Endothelial cell of umbilical vein (primary cell): ENCODE measurements around the gene SVEP1. TPM values are rescaled to one million over a fixed set of nuclear protein-coding genes. Genes with fewer than 3 reads are reported as not detected.

Source experiments
- BruUV-seq: library from RNA; stranded (reverse); fragments of 400-500 nt; replicated peaks from 2 replicates; lab custom pipeline; 2021; lab: Mats Ljungman, UMichigan
- CTCF ChIA-PET: fragments of 300-600, 350-600 bp; sonication (Branson Sonifier 250); formaldehyde crosslinking; loops from one replicate; lab custom pipeline; 2021; ENCODE audit warnings: antibody characterized with exemption, inconsistent platforms; lab: Charles Lee
- POLR2A ChIA-PET: fragments of 300-600, 350-600 bp; sonication (Branson Sonifier 250); formaldehyde crosslinking; loops from one replicate; lab custom pipeline; 2021; ENCODE audit warnings: antibody characterized with exemption, inconsistent platforms; lab: Charles Lee
- DNase-seq: peaks from one replicate; pipeline ENCODE4 v3.0.0-alpha.2; 2011; ENCODE audit warnings: low read depth, low spot score
- FAIRE-seq: peaks from 2 replicates; lab custom pipeline; 2011; peaks lifted over from hg19 to GRCh38; lab: Jason Lieb, UNC
- H2AFZ ChIP-seq: 2 replicates; pipeline ENCODE4 v1.6.0; 2012; ENCODE audit warnings: low read depth, low read length, control low read depth, inconsistent platforms
- H3K27ac ChIP-seq: 2 replicates; pipeline ENCODE4 v1.5.1; 2011; ENCODE audit warnings: low read depth, mild to moderate bottlenecking, control low read depth, low read length, moderate library complexity; ENCODE audit not compliant: insufficient read depth
- H3K27me3 ChIP-seq, 2 experiments: 2 replicates each; pipeline versions ENCODE4 v1.6.0 to v1.6.1; 2011; ENCODE audit warnings: low read length in 2 of 2, mixed read lengths in 1 of 2; ENCODE audit not compliant: control insufficient read depth in 2 of 2, insufficient read depth in 2 of 2
- H3K36me3 ChIP-seq, 2 experiments: 2 replicates in 1 of 2; 3 replicates in 1 of 2; pipeline ENCODE4 v1.5.1; 2011; ENCODE audit warnings: low read length in 2 of 2, mild to moderate bottlenecking in 1 of 2, moderate library complexity in 1 of 2; ENCODE audit not compliant: control insufficient read depth in 2 of 2, insufficient read depth in 2 of 2; ENCODE audit errors: extremely low read depth in 1 of 2
- H3K4me1 ChIP-seq: 3 replicates; pipeline ENCODE4 v1.5.1; 2011; ENCODE audit warnings: mild to moderate bottlenecking, low read length; ENCODE audit not compliant: control insufficient read depth, insufficient read depth; ENCODE audit errors: extremely low read depth
- H3K4me2 ChIP-seq: 2 replicates; pipeline ENCODE4 v1.6.1; 2011; ENCODE audit warnings: low read length, control low read depth, mixed read lengths; ENCODE audit not compliant: insufficient read depth
- H3K4me3 ChIP-seq, 3 experiments: fragments of 200-600 bp in 1 of 3; sonication (generic), shearing (Covaris generic) in 1 of 3; replicated peaks in 1 of 3; 2 replicates each; pipeline ENCODE4 v1.5.1; 2011 to 2016; ENCODE audit warnings: control low read depth in 3 of 3, low read length in 3 of 3, mild to moderate bottlenecking in 2 of 3, inconsistent platforms in 1 of 3, low read depth in 1 of 3, moderate library complexity in 1 of 3; ENCODE audit not compliant: insufficient read depth in 1 of 3
- H3K79me2 ChIP-seq: 2 replicates; pipeline ENCODE4 v1.6.0; 2012; ENCODE audit warnings: low read length, inconsistent platforms; ENCODE audit not compliant: control insufficient read depth, insufficient read depth
- H3K9ac ChIP-seq: replicated peaks from 2 replicates; pipeline ENCODE3; 2011; ENCODE audit warnings: low read length, control low read depth; ENCODE audit not compliant: insufficient read depth; ENCODE audit errors: extremely low read depth
- H3K9me1 ChIP-seq: replicated peaks from 3 replicates; pipeline ENCODE4 v1.6.0; 2011; ENCODE audit warnings: mild to moderate bottlenecking, low read length; ENCODE audit not compliant: control insufficient read depth, insufficient read depth; ENCODE audit errors: extremely low read depth
- H3K9me3 ChIP-seq: replicated peaks from 2 replicates; pipeline ENCODE4 v1.5.1; 2012; ENCODE audit warnings: low read length, inconsistent platforms; ENCODE audit not compliant: control insufficient read depth, insufficient read depth
- H4K20me1 ChIP-seq: replicated peaks from 2 replicates; pipeline ENCODE3; 2011; ENCODE audit warnings: mild to moderate bottlenecking, low read length; ENCODE audit not compliant: control insufficient read depth, insufficient read depth; ENCODE audit errors: extremely low read depth
- CTCF ChIP-seq, 2 donors: IDR thresholded peaks; 1 replicate in 1 of 2; 2 replicates in 1 of 2; pipeline ENCODE4 v1.5.1; 2011; ENCODE audit warnings: low read length in 2 of 2, mild to moderate bottlenecking in 2 of 2, moderate library complexity in 2 of 2, control low read depth in 1 of 2, inconsistent platforms in 1 of 2, low read depth in 1 of 2; ENCODE audit not compliant: insufficient read depth in 1 of 2; ENCODE audit errors: extremely low read depth in 1 of 2
- FOS ChIP-seq: IDR thresholded peaks from 2 replicates; pipeline ENCODE4 v1.6.1; 2011; ENCODE audit warnings: mild to moderate bottlenecking, low read length, moderate library complexity, borderline replicate concordance; ENCODE audit not compliant: insufficient read depth
- GATA2 ChIP-seq: IDR thresholded peaks from 2 replicates; pipeline ENCODE4 v1.7.0; 2011; ENCODE audit warnings: low read depth, mild to moderate bottlenecking, moderate library complexity, mixed read lengths, low read length; ENCODE audit not compliant: insufficient read length, insufficient read depth
- JUN ChIP-seq: IDR thresholded peaks from 2 replicates; pipeline ENCODE4 v1.6.1; 2011; ENCODE audit warnings: borderline replicate concordance, low read depth; ENCODE audit not compliant: insufficient read length, insufficient read depth
- MYC ChIP-seq: IDR thresholded peaks from one replicate; pipeline ENCODE4 v1.6.1; 2011; ENCODE audit warnings: mild to moderate bottlenecking, low read depth, low read length
- POLR2A ChIP-seq: IDR thresholded peaks from 2 replicates; pipeline ENCODE4 v1.6.1; 2012; ENCODE audit warnings: low read depth, mild to moderate bottlenecking, control low read depth, low read length
- POLR2AphosphoS5 ChIP-seq: IDR thresholded peaks from 2 replicates; pipeline ENCODE4 v1.6.1; 2012; ENCODE audit warnings: low read depth, mild to moderate bottlenecking, control low read depth, low read length, moderate library complexity; ENCODE audit not compliant: insufficient read depth
- dilution Hi-C: fragments of 300-500 bp; cut with MboI; formaldehyde crosslinking; loops from one replicate; pipeline ENCODE4 v1.15.0; 2019; ENCODE audit warnings: low sequenced_read_pairs; ENCODE audit not compliant: extremely low pct_ligation_motif_present
- intact Hi-C: fragments of 100-400 bp; cut with micrococcal nuclease; formaldehyde crosslinking; loops from one replicate; pipeline ENCODE4 v1.10.0; 2022
- polyA plus RNA-seq, 4 experiments: library from polyadenylated mRNA; depleted of rRNA in 3 of 4; stranded (reverse) in 3 of 4; unstranded in 1 of 4; fragments of >200 nt; gene quantifications; 2 replicates each; pipeline versions ENCODE4 v1.2.1 to v1.2.3, GENCODE V29; 2011 to 2012; ENCODE audit warnings: missing spikeins in 1 of 4
- total RNA-seq: library from RNA; stranded (reverse); gene quantifications from 2 replicates; pipeline ENCODE4 v1.2.3, GENCODE V29; 2021

Gene SVEP1
- total and polyA plus RNA-seq, 2 donors (not counting 3 experiments of a cell fraction or from before 2014, with no cell fraction given), result 0.04 to 0.29 TPM

GRCh38 chr9:110559869-110560268, 19.7 kb downstream of the SVEP1 start:
- Histone ChIP-seq H3K9me3 (no peaks in the 10 kb centered on the region), H4K20me1 (no peaks in the 10 kb centered on the region), H3K79me2 (no peaks in the 10 kb centered on the region), H3K4me2 (no peak overlapping the region), H3K4me1 (peaks cover 15% of the 10 kb centered on the region), H3K27me3 (no peaks in the 10 kb centered on the region), H3K36me3 (no peaks in the 10 kb centered on the region), H3K9ac (no peak overlapping the region), H3K9me1 (no peaks in the 10 kb centered on the region), H3K4me3 (no peak overlapping the region), H3K27ac (no peak overlapping the region), H2AFZ (no peak overlapping the region)
- DNase-seq (no peak), FAIRE-seq (no peak)
- TF ChIP-seq FOS (no peak), CTCF (IDR thresholded peaks at IDR 0.05; ENCODE audit: extremely low read depth in 1 of 2, insufficient read depth in 1 of 2, low read depth in 1 of 2, low read length in 2 of 2) (no peak), POLR2A (no peak), MYC (no peak)
- dilution Hi-C loops (no loop called here), intact Hi-C loops (no loop called here)
- POLR2A ChIA-PET, result no interaction called here
- BruUV-seq, result no TSS peak
- CTCF ChIA-PET, result no interaction called here

GRCh38 chr9:110555551-110556331, 23.8 kb downstream of the SVEP1 start:
- peak overlapping the region; percentile 16 for H2AFZ ChIP-seq
- H3K79me2 ChIP-seq, result no peaks in the 10 kb centered on the region
- ChIA-PET POLR2A (interaction anchor here (1.0 kb wide), 1 partner anchor 18 kb away, joined by 3 read pairs; no protein-coding TSS in a partner anchor), CTCF (interaction anchor here (0.6 to 1.3 kb wide), 3 partner anchors 17 to 128 kb away, joined by 3 to 4 read pairs (median 3); no protein-coding TSS in a partner anchor)
- no peaks in the 10 kb centered on the region for H3K9me3 ChIP-seq
- H3K4me1 ChIP-seq, result peaks cover 16% of the 10 kb centered on the region
- no peaks in the 10 kb centered on the region for H3K9me1 ChIP-seq
- BruUV-seq, result no TSS peak
- FAIRE-seq, result peak; percentile 87
- no peaks in the 10 kb centered on the region for H4K20me1 ChIP-seq
- peak overlapping the region; percentile 51 for H3K27ac ChIP-seq
- no peaks in the 10 kb centered on the region for H3K27me3 ChIP-seq
- dilution Hi-C loops (no loop called here), intact Hi-C loops (loop anchor here (2.0 kb wide), 1 partner anchor 23 kb away; the partner anchor contains the start of gene SVEP1)
- H3K9ac ChIP-seq, result peak overlapping the region; percentile 47
- peak overlapping the region in 1 of 3 experiments; percentile 23 for H3K4me3 ChIP-seq
- TF ChIP-seq POLR2AphosphoS5, result peak; percentile 75
- peak; percentile 85 for TF ChIP-seq GATA2
- peak; percentile 56 for TF ChIP-seq POLR2A
- peak; percentile 27 for TF ChIP-seq FOS
- TF ChIP-seq JUN, result no peak
- no peak for TF ChIP-seq MYC
- peak; percentile 96 for DNase-seq
- no peaks in the 10 kb centered on the region for H3K36me3 ChIP-seq
- H3K4me2 ChIP-seq, result peak overlapping the region; percentile 76
